OCI-LY3 (cell line): ENCODE results near the gene EIF4EBP2.

Experiments used
- CTCF ChIP-seq: fragments of 200-600, 300-600 bp; sonication (generic); IDR thresholded peaks from 2 replicates; pipeline ENCODE4 v1.5.1; 2014; ENCODE audit warnings: antibody characterized with exemption, low read length, low read depth
- EZH2phosphoT487 ChIP-seq: fragments of 200-600 bp; shearing (Covaris generic); IDR thresholded peaks from 2 replicates; pipeline ENCODE4 v1.6.1; 2018; ENCODE audit warnings: antibody characterized with exemption, mixed run types, low read depth

GRCh38 chr10:70358446-70358845 is 45.5 kb upstream of the EIF4EBP2 start:
- TF ChIP-seq CTCF, result no peak
- TF ChIP-seq EZH2phosphoT487, result no peak
